H9 (cell line): Measurements from ENCODE around the gene SATB1. TPM values are rescaled to one million over a fixed set of nuclear protein-coding genes. Genes with fewer than 3 reads are reported as not detected.

Source experiments
- DNase-seq: peaks from one replicate; pipeline ENCODE4 v3.0.0-alpha.2; 2017
- H2AFZ ChIP-seq: one replicate; pipeline ENCODE4 v1.6.1; 2013; ENCODE audit warnings: mild to moderate bottlenecking, low read length, control low read depth, moderate library complexity
- H2AK5ac ChIP-seq: 2 replicates; pipeline ENCODE4 v1.6.1; 2013; ENCODE audit warnings: low read length, control low read depth, mixed read lengths; ENCODE audit not compliant: insufficient read length
- H2BK120ac ChIP-seq: one replicate; pipeline ENCODE4 v1.6.1; 2013; ENCODE audit warnings: low read depth, mild to moderate bottlenecking, low read length, control low read depth, inconsistent platforms; ENCODE audit not compliant: poor library complexity, severe bottlenecking
- H2BK12ac ChIP-seq: 2 replicates; pipeline ENCODE4 v1.6.1; 2013; ENCODE audit warnings: low read length, control low read depth, mixed read lengths, low read depth; ENCODE audit not compliant: insufficient read length
- H2BK15ac ChIP-seq: 2 replicates; pipeline ENCODE4 v1.6.1; 2013; ENCODE audit warnings: low read depth, low read length, control low read depth
- H2BK20ac ChIP-seq: one replicate; pipeline ENCODE4 v1.6.1; 2013; ENCODE audit warnings: low read depth, mild to moderate bottlenecking, low read length, control low read depth, inconsistent platforms; ENCODE audit not compliant: poor library complexity, severe bottlenecking
- H2BK5ac ChIP-seq: 2 replicates; pipeline ENCODE4 v1.6.1; 2013; ENCODE audit warnings: low read length, control low read depth, mixed read lengths; ENCODE audit not compliant: insufficient read length
- H3K14ac ChIP-seq: 2 replicates; pipeline ENCODE4 v1.6.1; 2013; ENCODE audit warnings: low read length, control low read depth; ENCODE audit not compliant: insufficient read depth
- H3K18ac ChIP-seq: 2 replicates; pipeline ENCODE4 v1.6.1; 2013; ENCODE audit warnings: low read depth, mild to moderate bottlenecking, mixed read lengths, low read length, control low read depth; ENCODE audit not compliant: insufficient read length
- H3K23ac ChIP-seq: 2 replicates; pipeline ENCODE4 v1.6.1; 2013; ENCODE audit warnings: low read length, control low read depth, mixed read lengths, low read depth; ENCODE audit not compliant: insufficient read length
- H3K23me2 ChIP-seq: 2 replicates; pipeline ENCODE4 v1.6.1; 2013; ENCODE audit warnings: low read depth, mild to moderate bottlenecking, mixed read lengths, low read length, control low read depth; ENCODE audit not compliant: insufficient read length, poor library complexity, severe bottlenecking
- H3K27ac ChIP-seq: 2 replicates; pipeline ENCODE4 v1.5.1; 2013; ENCODE audit warnings: low read length, control low read depth, mixed read lengths, low read depth; ENCODE audit not compliant: insufficient read length
- H3K27me3 ChIP-seq: 2 replicates; pipeline ENCODE4 v1.6.1; 2013; ENCODE audit warnings: low read length, control low read depth, inconsistent platforms; ENCODE audit not compliant: insufficient read depth
- H3K4ac ChIP-seq: 2 replicates; pipeline ENCODE4 v1.6.1; 2013; ENCODE audit warnings: low read depth, mild to moderate bottlenecking, control low read depth, inconsistent platforms, low read length, moderate library complexity
- H3K4me1 ChIP-seq: 2 replicates; pipeline ENCODE4 v1.6.1; 2013; ENCODE audit warnings: low read length, control low read depth, inconsistent platforms; ENCODE audit not compliant: insufficient read depth
- H3K4me2 ChIP-seq: 2 replicates; pipeline ENCODE4 v1.6.1; 2013; ENCODE audit warnings: low read length, control low read depth, mixed read lengths; ENCODE audit not compliant: insufficient read length, insufficient read depth
- H3K56ac ChIP-seq: 2 replicates; pipeline ENCODE4 v1.6.1; 2013; ENCODE audit warnings: low read depth, mild to moderate bottlenecking, mixed read lengths, low read length, control low read depth; ENCODE audit not compliant: insufficient read length
- H3K79me1 ChIP-seq: 2 replicates; pipeline ENCODE4 v1.6.1; 2013; ENCODE audit warnings: low read depth, mild to moderate bottlenecking, moderate library complexity, low read length, control low read depth, inconsistent platforms; ENCODE audit not compliant: insufficient read depth, poor library complexity, severe bottlenecking
- H3K79me2 ChIP-seq: 2 replicates; pipeline ENCODE4 v1.6.1; 2013; ENCODE audit warnings: low read length, control low read depth, inconsistent platforms; ENCODE audit not compliant: insufficient read depth
- H3K9ac ChIP-seq: 2 replicates; pipeline ENCODE4 v1.6.1; 2013; ENCODE audit warnings: low read length, control low read depth, mixed read lengths; ENCODE audit not compliant: insufficient read length; ENCODE audit errors: extremely low read depth
- H3K9me3 ChIP-seq: one replicate; pipeline ENCODE4 v1.6.1; 2013; ENCODE audit warnings: low read depth, low read length, inconsistent platforms; ENCODE audit not compliant: control insufficient read depth
- H3T11ph ChIP-seq: one replicate; pipeline ENCODE4 v1.6.1; 2013; ENCODE audit warnings: mild to moderate bottlenecking, low read length, control low read depth, inconsistent platforms
- H4K20me1 ChIP-seq: one replicate; pipeline ENCODE4 v1.6.1; 2013; ENCODE audit not compliant: control insufficient read depth, insufficient read length, insufficient read depth
- H4K5ac ChIP-seq: 2 replicates; pipeline ENCODE4 v1.6.1; 2013; ENCODE audit warnings: low read depth, mild to moderate bottlenecking, mixed read lengths, low read length, control low read depth; ENCODE audit not compliant: insufficient read length
- H4K8ac ChIP-seq: replicated peaks from 2 replicates; pipeline ENCODE4 v1.6.1; 2013; ENCODE audit warnings: low read length, control low read depth, mixed read lengths, low read depth; ENCODE audit not compliant: insufficient read length
- H4K91ac ChIP-seq: 2 replicates; pipeline ENCODE4 v1.6.1; 2013; ENCODE audit warnings: low read depth, mild to moderate bottlenecking, moderate library complexity, mixed read lengths, low read length, control low read depth; ENCODE audit not compliant: insufficient read length
- H3K27ac Mint-ChIP-seq, 3 experiments: 2 replicates in 2 of 3; 3 replicates in 1 of 3; pipeline ENCODE4 v1.8.0; 2020 to 2021; ENCODE audit warnings: mixed read lengths in 3 of 3, mild to moderate bottlenecking in 1 of 3, moderate library complexity in 1 of 3
- H3K27me3 Mint-ChIP-seq: 2 replicates; pipeline ENCODE4 v1.8.0; 2021; ENCODE audit warnings: low read depth, mild to moderate bottlenecking, moderate library complexity, mixed read lengths
- H3K36me3 Mint-ChIP-seq, 3 experiments: 2 replicates in 2 of 3; 3 replicates in 1 of 3; pipeline ENCODE4 v1.8.0; 2020 to 2021; ENCODE audit warnings: low read depth in 3 of 3, mixed read lengths in 3 of 3; ENCODE audit not compliant: insufficient read depth in 1 of 3
- H3K4me1 Mint-ChIP-seq, 2 experiments: 2 replicates each; pipeline ENCODE4 v1.8.0; 2020; ENCODE audit warnings: mixed read lengths in 2 of 2
- H3K4me3 Mint-ChIP-seq, 2 experiments: 2 replicates in 1 of 2; 3 replicates in 1 of 2; pipeline ENCODE4 v1.8.0; 2020 to 2021; ENCODE audit warnings: mild to moderate bottlenecking in 2 of 2, mixed read lengths in 2 of 2, moderate library complexity in 1 of 2
- H3K9me3 Mint-ChIP-seq, 2 experiments: 2 replicates in 1 of 2; 3 replicates in 1 of 2; pipeline ENCODE4 v1.8.0; 2020; ENCODE audit warnings: mild to moderate bottlenecking in 2 of 2, mixed read lengths in 2 of 2, moderate library complexity in 1 of 2
- CTCF ChIP-seq: fragments of 200-600 bp; sonication (generic); conservative IDR thresholded peaks from 3 replicates; pipeline ENCODE4 v1.8.0; 2021; ENCODE audit warnings: antibody characterized with exemption, mild to moderate bottlenecking
- WGBS: extraction: QIAGEN DNeasy Blood & Tissue Kit; methylation state at CpG from one replicate; pipeline ENCODE4 v1.1.7; 2013; ENCODE audit warnings: missing lambda C conversion rate, low lambda C conversion rate, mixed read lengths; ENCODE audit not compliant: insufficient read length; ENCODE audit errors: extremely low coverage; 5-methylcytosine and 5-hydroxymethylcytosine counted together
- total RNA-seq: library from RNA; stranded (reverse); gene quantifications from 2 replicates; pipeline ENCODE4 v1.2.1, GENCODE V29; 2021

SATB1 gene
- total RNA-seq, 1 experiment from 2014 or later = 30.7 TPM

DNA sequence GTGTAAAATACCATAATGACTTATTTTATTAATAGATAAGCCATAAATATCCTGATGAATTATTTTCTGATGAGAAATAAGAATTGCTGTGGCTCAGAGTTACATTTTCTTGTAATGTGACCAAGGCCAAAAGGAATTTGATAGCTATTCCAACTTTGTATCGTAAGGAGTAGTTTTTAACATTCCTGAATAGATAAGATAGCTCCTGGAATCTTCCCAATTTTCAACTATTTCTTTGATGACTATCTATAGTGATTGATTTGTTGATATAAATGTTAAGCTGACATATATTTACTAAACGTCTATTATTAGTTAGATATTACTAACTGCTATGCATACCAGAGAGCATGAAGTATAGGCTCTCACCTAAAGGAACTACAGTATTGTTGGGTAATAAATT lies 49.1 kb upstream of the SATB1 start:
- no peaks in the 10 kb centered on the region for H3K9me3 ChIP-seq
- H3T11ph ChIP-seq = no peak overlapping the region
- no peaks in the 10 kb centered on the region for H3K23me2 ChIP-seq
- no peak overlapping the region for H2AK5ac ChIP-seq
- Mint-ChIP-seq H3K36me3 (no peaks in the 10 kb centered on the region; a peak in 1 of 7 replicates), H3K4me3 (no peak overlapping the region), H3K27me3 (no peaks in the 10 kb centered on the region; the same call in 1 of the 2 replicates), H3K27ac (no peak overlapping the region), H3K9me3 (no peaks in the 10 kb centered on the region), H3K4me1 (peaks cover 4 to 7% of the 10 kb centered on the region in 2 experiments; a peak in 3 of 4 replicates)
- no peak overlapping the region for H2BK5ac ChIP-seq
- H3K27ac ChIP-seq = no peak overlapping the region
- H3K4me1 ChIP-seq = no peaks in the 10 kb centered on the region
- H2BK12ac ChIP-seq = no peak overlapping the region
- H3K79me2 ChIP-seq = no peaks in the 10 kb centered on the region
- H3K18ac ChIP-seq = no peak overlapping the region
- DNase-seq = no peak
- no peak overlapping the region for H3K56ac ChIP-seq
- no peaks in the 10 kb centered on the region for H3K79me1 ChIP-seq
- no CpG with 5 or more reads among the region's 2 CpGs for WGBS
- H4K91ac ChIP-seq = no peak overlapping the region
- no peak overlapping the region for H3K4me2 ChIP-seq
- no peak overlapping the region for H2BK120ac ChIP-seq
- no peaks in the 10 kb centered on the region for H4K20me1 ChIP-seq
- H3K4ac ChIP-seq = no peak overlapping the region
- no peak overlapping the region for H2AFZ ChIP-seq
- no peak overlapping the region for H4K5ac ChIP-seq
- no peak for TF ChIP-seq CTCF
- no peak overlapping the region for H3K9ac ChIP-seq
- H2BK20ac ChIP-seq = no peak overlapping the region
- H4K8ac ChIP-seq = no peak overlapping the region
- H2BK15ac ChIP-seq = no peak overlapping the region
- H3K23ac ChIP-seq = no peak overlapping the region
- no peaks in the 10 kb centered on the region for H3K27me3 ChIP-seq
- H3K14ac ChIP-seq = no peak overlapping the region
